ENCODE data around the gene UQCC3. TPM values are rescaled to one million over a fixed set of nuclear protein-coding genes. Genes with fewer than 3 reads are reported as not detected.
A peak's percentile ranks its signal among the peaks of the same experiment; 100 is the strongest.

Gene UQCC3
- total RNA-seq, 1 experiment from 2014 or later: 22.4 TPM

DNA sequence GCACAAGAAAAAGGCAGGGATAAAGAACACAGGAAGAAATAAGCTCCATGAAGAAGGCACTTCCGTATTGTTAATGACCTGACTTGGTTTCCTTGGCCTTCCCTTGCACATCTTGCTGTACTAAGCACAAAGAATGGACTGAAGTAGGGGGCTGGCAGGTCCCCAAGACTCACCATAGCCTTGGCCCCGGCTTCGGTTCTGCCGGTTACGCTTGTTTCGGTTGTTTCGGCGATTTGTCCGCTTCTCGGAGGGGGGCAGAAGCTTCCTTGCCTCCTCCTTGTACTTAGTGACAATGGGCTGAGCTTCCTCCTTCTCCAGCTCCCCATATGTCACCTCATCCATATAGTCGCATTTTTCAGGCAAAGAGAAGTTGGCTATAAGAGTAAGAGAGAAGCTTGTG is 45.3 kb downstream of the UQCC3 start:
- DNase-seq: no peak
- Histone ChIP-seq H3K27me3 (ENCODE audit: control insufficient read depth, insufficient read depth, low read length) (no peaks in the 10 kb centered on the region), H3K36me3 (replicated peaks; ENCODE audit: control insufficient read depth, insufficient read depth, low read length) (peaks cover 70% of the 10 kb centered on the region), H3K4me3 (ENCODE audit: insufficient read depth, low read depth, low read length) (no peak overlapping the region)

DNA sequence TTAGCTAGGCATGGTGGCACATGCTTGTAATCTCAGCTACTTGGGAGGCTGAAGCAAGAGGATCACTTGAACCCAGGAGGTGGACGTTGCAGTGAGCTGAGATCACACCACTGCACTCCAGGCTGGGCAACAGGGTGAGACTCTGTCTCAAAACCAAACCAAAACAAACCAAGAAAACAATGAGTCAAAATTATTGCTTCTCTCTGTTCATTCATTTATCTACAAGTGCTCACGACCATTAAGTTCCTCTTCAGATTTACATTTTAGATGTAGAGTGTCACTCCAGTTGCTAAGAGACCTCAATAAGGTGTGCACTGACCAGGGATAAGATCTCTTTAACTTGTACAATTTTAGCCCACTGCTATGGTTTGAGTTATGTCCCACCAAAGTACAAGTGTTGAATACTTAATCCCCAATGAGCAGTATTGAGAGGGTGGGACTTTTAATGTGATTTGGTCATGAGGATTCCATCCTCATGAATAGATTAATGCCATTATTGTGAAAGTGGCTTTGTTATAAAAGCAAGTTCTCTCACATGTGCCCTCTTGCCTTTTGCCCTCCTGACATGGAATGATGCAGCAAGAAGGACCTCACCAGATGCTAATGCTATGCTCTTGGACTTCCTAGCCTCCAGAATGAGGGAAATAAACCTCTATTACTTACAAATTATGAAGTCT is 48.0 kb downstream of the UQCC3 start:
- Histone ChIP-seq H3K27me3 (ENCODE audit: control insufficient read depth, insufficient read depth, low read length) (no peaks in the 10 kb centered on the region), H3K4me3 (ENCODE audit: insufficient read depth, low read depth, low read length) (no peak overlapping the region), H3K36me3 (replicated peaks; ENCODE audit: control insufficient read depth, insufficient read depth, low read length) (peaks cover 78% of the 10 kb centered on the region)
- DNase-seq: no peak

DNA sequence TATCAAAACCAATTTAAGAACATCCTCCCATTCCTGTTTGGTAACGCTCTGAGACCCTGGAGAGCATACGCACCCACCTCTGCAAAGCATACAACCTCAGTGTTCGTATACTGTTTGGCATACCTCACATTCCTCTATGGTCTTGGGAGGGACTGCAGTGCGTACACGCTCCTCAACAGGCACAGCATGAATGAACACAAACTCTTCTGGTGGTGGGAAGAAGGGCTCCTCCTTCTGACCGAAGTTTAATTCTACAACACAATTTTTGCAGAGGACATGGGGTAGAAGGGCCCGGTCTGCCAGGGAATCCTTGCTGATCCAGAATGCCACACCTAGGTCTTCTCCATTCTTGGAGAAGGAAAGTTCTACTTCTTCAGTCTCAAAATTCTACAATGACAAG is 50.5 kb downstream of the UQCC3 start:
- peak; percentile 48 for DNase-seq
- Histone ChIP-seq H3K27me3 (ENCODE audit: control insufficient read depth, insufficient read depth, low read length) (no peaks in the 10 kb centered on the region), H3K36me3 (replicated peaks; ENCODE audit: control insufficient read depth, insufficient read depth, low read length) (peaks cover 57% of the 10 kb centered on the region), H3K4me3 (ENCODE audit: insufficient read depth, low read depth, low read length) (no peak overlapping the region)

Other genes starting within 250 kb of the UQCC3 start
- 8.3 and 11.2 TPM in 2 replicates for gene AHNAK, start 124.9 kb upstream of the UQCC3 start, total RNA-seq (2014; rRNA removed; shearing (Covaris generic))
- 1,781 and 1,948 TPM in 2 replicates for gene EEF1G, start 97.8 kb upstream of the UQCC3 start, total RNA-seq (2014; rRNA removed; shearing (Covaris generic))
- gene TUT1, start 80.2 kb upstream of the UQCC3 start, total RNA-seq (2014; rRNA removed; shearing (Covaris generic)): 25.8 and 29.4 TPM in 2 replicates
- gene MTA2, start 69.8 kb upstream of the UQCC3 start, total RNA-seq (2014; rRNA removed; shearing (Covaris generic)): 151 and 166 TPM in 2 replicates
- gene EML3, start 58.9 kb upstream of the UQCC3 start, total RNA-seq (2014; rRNA removed; shearing (Covaris generic)): 28.0 and 29.3 TPM in 2 replicates
- gene ROM1, start 58.4 kb upstream of the UQCC3 start, total RNA-seq (2014; rRNA removed; shearing (Covaris generic)): 1.1 and 2.5 TPM in 2 replicates
- gene B3GAT3, start 49.7 kb upstream of the UQCC3 start, total RNA-seq (2014; rRNA removed; shearing (Covaris generic)): 49.9 and 58.3 TPM in 2 replicates
- gene GANAB, start 25.1 kb upstream of the UQCC3 start, total RNA-seq (2014; rRNA removed; shearing (Covaris generic)): 173 and 181 TPM in 2 replicates
- 19.5 and 26.1 TPM in 2 replicates for gene INTS5, start 18.4 kb upstream of the UQCC3 start, total RNA-seq (2014; rRNA removed; shearing (Covaris generic))
- 107 and 136 TPM in 2 replicates for gene C11orf98, start 6.5 kb upstream of the UQCC3 start, total RNA-seq (2014; rRNA removed; shearing (Covaris generic))
- 24.7 and 38.1 TPM in 2 replicates for gene CSKMT, start 6.4 kb upstream of the UQCC3 start, total RNA-seq (2014; rRNA removed; shearing (Covaris generic))
- 2.7 and 4.5 TPM in 2 replicates for gene LBHD1, start 594 bp downstream of the UQCC3 start, total RNA-seq (2014; rRNA removed; shearing (Covaris generic))
- 79.2 and 81.2 TPM in 2 replicates for gene UBXN1, start 7.4 kb downstream of the UQCC3 start, total RNA-seq (2014; rRNA removed; shearing (Covaris generic))
- gene LRRN4CL, start 17.9 kb downstream of the UQCC3 start, total RNA-seq (2014; rRNA removed; shearing (Covaris generic)): 0.14 and 0.30 TPM in 2 replicates
- 169 and 200 TPM in 2 replicates for gene BSCL2, start 35.8 kb downstream of the UQCC3 start, total RNA-seq (2014; rRNA removed; shearing (Covaris generic))
- gene GNG3, start 36.0 kb downstream of the UQCC3 start, total RNA-seq (2014; rRNA removed; shearing (Covaris generic)): 0.33 and 3.1 TPM in 2 replicates
- gene HNRNPUL2, start 55.8 kb downstream of the UQCC3 start, total RNA-seq (2014; rRNA removed; shearing (Covaris generic)): 7.3 and 10.1 TPM in 2 replicates
- gene TTC9C, start 56.8 kb downstream of the UQCC3 start, total RNA-seq (2014; rRNA removed; shearing (Covaris generic)): 45.1 and 63.1 TPM in 2 replicates
- 26.8 and 42.0 TPM in 2 replicates for gene ZBTB3, start 82.5 kb downstream of the UQCC3 start, total RNA-seq (2014; rRNA removed; shearing (Covaris generic))
- gene POLR2G, start 89.9 kb downstream of the UQCC3 start, total RNA-seq (2014; rRNA removed; shearing (Covaris generic)): 155 and 172 TPM in 2 replicates
- 32.1 and 42.9 TPM in 2 replicates for gene TAF6L, start 99.7 kb downstream of the UQCC3 start, total RNA-seq (2014; rRNA removed; shearing (Covaris generic))
- gene TMEM179B, start 115.7 kb downstream of the UQCC3 start, total RNA-seq (2014; rRNA removed; shearing (Covaris generic)): 50.1 and 55.2 TPM in 2 replicates
- gene TMEM223, start 120.3 kb downstream of the UQCC3 start, total RNA-seq (2014; rRNA removed; shearing (Covaris generic)): 30.2 and 42.1 TPM in 2 replicates
- gene NXF1, start 133.8 kb downstream of the UQCC3 start, total RNA-seq (2014; rRNA removed; shearing (Covaris generic)): 19.1 and 19.3 TPM in 2 replicates
- gene STX5, start 160.4 kb downstream of the UQCC3 start, total RNA-seq (2014; rRNA removed; shearing (Covaris generic)): 24.0 and 29.0 TPM in 2 replicates
- not detected in 2 replicates for gene TEX54, start 161.2 kb downstream of the UQCC3 start, total RNA-seq (2014; rRNA removed; shearing (Covaris generic))
- gene WDR74, start 167.9 kb downstream of the UQCC3 start, total RNA-seq (2014; rRNA removed; shearing (Covaris generic)): 153 and 160 TPM in 2 replicates
- 271 and 340 TPM in 2 replicates for gene SLC3A2, start 209.2 kb downstream of the UQCC3 start, total RNA-seq (2014; rRNA removed; shearing (Covaris generic))
- gene CHRM1, start 249.7 kb downstream of the UQCC3 start, total RNA-seq (2014; rRNA removed; shearing (Covaris generic)): not detected in 2 replicates